HepG2 (cell line): ENCODE results near the gene ZBTB2. TPM values are rescaled to one million over a fixed set of nuclear protein-coding genes. Genes with fewer than 3 reads are reported as not detected.

ENCODE experiments used
- ATAC-seq: fragments of 200-7000 bp; cut with Tn5 transposase; 3 replicates; pipeline ENCODE4 v1.9.1; 2020; ENCODE audit warnings: mild to moderate bottlenecking, moderate library complexity
- BruUV-seq: library from RNA; stranded (reverse); fragments of 400-500 nt; replicated peaks from 2 replicates; lab custom pipeline; 2021; lab: Mats Ljungman, UMichigan
- CTCF ChIA-PET: fragments of 300-600 bp; formaldehyde crosslinking; extraction: SDS; loops from one replicate; lab custom pipeline; 2021; ENCODE audit warnings: low total read pairs, inconsistent platforms, low intra/inter-chr PET ratio; lab: Yijun Ruan, JAX
- POLR2A ChIA-PET: fragments of 350-600 bp; sonication (Branson Sonifier 250); formaldehyde crosslinking; loops from one replicate; lab custom pipeline; 2020; ENCODE audit warnings: antibody characterized with exemption, inconsistent platforms; lab: Yijun Ruan, JAX
- DNase-seq: peaks from one replicate; pipeline ENCODE4 v3.0.0-alpha.2; 2015; ENCODE audit warnings: low spot score
- FAIRE-seq: peaks from 3 replicates; lab custom pipeline; 2011; peaks lifted over from hg19 to GRCh38; lab: Jason Lieb, UNC
- H2AFZ ChIP-seq: one replicate; pipeline ENCODE4 v1.6.1; 2011; ENCODE audit warnings: low read length, inconsistent platforms
- H3K27ac ChIP-seq: fragments of 300-600 bp; 3 replicates; pipeline ENCODE4 v1.8.0; 2011; ENCODE audit warnings: mixed run types, mild to moderate bottlenecking, mixed read lengths, low read length, inconsistent platforms; ENCODE audit not compliant: insufficient read depth; ENCODE audit errors: extremely low read length
- H3K27me3 ChIP-seq, 2 experiments: fragments of 200-600 bp in 1 of 2; 2 replicates in 1 of 2; 3 replicates in 1 of 2; pipeline versions ENCODE4 v1.6.0 to v1.8.0; 2011; ENCODE audit warnings: low read length in 2 of 2, mild to moderate bottlenecking in 2 of 2, moderate library complexity in 2 of 2, inconsistent platforms in 1 of 2; ENCODE audit not compliant: insufficient read depth in 2 of 2, control insufficient read depth in 1 of 2
- H3K36me3 ChIP-seq, 2 experiments: fragments of 200-600 bp in 1 of 2; replicated peaks in 1 of 2; 2 replicates in 1 of 2; 3 replicates in 1 of 2; pipeline versions ENCODE4 v1.5.1 to v1.8.0; 2011; ENCODE audit warnings: low read length in 2 of 2, inconsistent platforms in 1 of 2; ENCODE audit not compliant: insufficient read depth in 2 of 2, control insufficient read depth in 1 of 2
- H3K4me1 ChIP-seq: 2 replicates; pipeline ENCODE4 v1.5.1; 2012; ENCODE audit warnings: low read length, inconsistent platforms; ENCODE audit not compliant: insufficient read depth
- H3K4me2 ChIP-seq: 2 replicates; pipeline ENCODE4 v1.6.0; 2011; ENCODE audit warnings: low read depth, low read length, inconsistent platforms
- H3K4me3 ChIP-seq, 3 experiments: fragments of 200-600 bp in 1 of 3; sonication (generic), shearing (Covaris generic) in 1 of 3; replicated peaks in 1 of 3; 2 replicates each; pipeline ENCODE4 v1.5.1; 2011 to 2016; ENCODE audit warnings: low read length in 3 of 3, inconsistent platforms in 2 of 3, low read depth in 2 of 3, mild to moderate bottlenecking in 2 of 3, control low read depth in 1 of 3, mixed read lengths in 1 of 3; ENCODE audit not compliant: insufficient read depth in 1 of 3
- H3K79me2 ChIP-seq: one replicate; pipeline ENCODE4 v1.6.1; 2011; ENCODE audit warnings: low read length, inconsistent platforms; ENCODE audit not compliant: insufficient read depth
- H3K9ac ChIP-seq: 2 replicates; pipeline ENCODE4 v1.6.0; 2011; ENCODE audit warnings: mild to moderate bottlenecking, low read depth, low read length, inconsistent platforms; ENCODE audit not compliant: insufficient read depth
- H3K9me3 ChIP-seq: 2 replicates; pipeline ENCODE4 v1.5.1; 2012; ENCODE audit warnings: mild to moderate bottlenecking, low read length
- H4K20me1 ChIP-seq: 2 replicates; pipeline ENCODE4 v1.6.0; 2011; ENCODE audit warnings: inconsistent platforms, mild to moderate bottlenecking, low read length, moderate library complexity; ENCODE audit not compliant: insufficient read depth
- ARID3A ChIP-seq: IDR thresholded peaks from 2 replicates; pipeline ENCODE4 v1.6.1; 2012; ENCODE audit warnings: low read depth, low read length, improper control_type of control experiment
- BRCA1 ChIP-seq: sonication (generic); formaldehyde crosslinking; IDR thresholded peaks from 2 replicates; pipeline ENCODE4 v1.4.0; 2020; ENCODE audit warnings: missing genetic modification reagents
- HNF1A ChIP-seq, 2 experiments: sonication (generic) in 1 of 2; formaldehyde crosslinking in 1 of 2; IDR thresholded peaks; 2 replicates each; pipeline versions ENCODE4 v1.4.0 to v1.6.1; 2016 to 2020; ENCODE audit warnings: borderline replicate concordance in 1 of 2, low read depth in 1 of 2, mild to moderate bottlenecking in 1 of 2, missing genetic modification reagents in 1 of 2
- NFKB2 ChIP-seq: sonication (generic); formaldehyde crosslinking; IDR thresholded peaks from 2 replicates; pipeline ENCODE4 v1.4.0; 2020; ENCODE audit warnings: missing genetic modification reagents, borderline replicate concordance
- RFXANK ChIP-seq: IDR thresholded peaks from 2 replicates; pipeline ENCODE4 v1.6.1; 2016
- TEAD2 ChIP-seq: sonication (generic); formaldehyde crosslinking; IDR thresholded peaks from 2 replicates; pipeline ENCODE4 v1.9.0; 2021; ENCODE audit warnings: missing genetic modification reagents
- ZBTB1 ChIP-seq: sonication (generic); formaldehyde crosslinking; IDR thresholded peaks from 2 replicates; pipeline ENCODE4 v1.4.0; 2020; ENCODE audit warnings: missing genetic modification reagents, borderline replicate concordance
- ZFP36L2 ChIP-seq: sonication (generic); formaldehyde crosslinking; IDR thresholded peaks from 2 replicates; pipeline ENCODE4 v1.4.0; 2020; ENCODE audit warnings: missing genetic modification reagents
- ZHX2 ChIP-seq, 2 experiments: sonication (generic) in 1 of 2; formaldehyde crosslinking in 1 of 2; IDR thresholded peaks; 2 replicates each; pipeline versions ENCODE4 v1.6.1 to v1.9.0; 2014 to 2022; ENCODE audit warnings: antibody characterized with exemption in 1 of 2, borderline replicate concordance in 1 of 2, inconsistent platforms in 1 of 2, low read depth in 1 of 2, missing genetic modification reagents in 1 of 2
- ZNF251 ChIP-seq: sonication (generic); formaldehyde crosslinking; IDR thresholded peaks from 2 replicates; pipeline ENCODE4 v1.9.0; 2021; ENCODE audit warnings: mild to moderate bottlenecking, missing genetic modification reagents
- ZNF572 ChIP-seq: sonication (generic); formaldehyde crosslinking; IDR thresholded peaks from 2 replicates; pipeline ENCODE4 v1.5.1; 2020; ENCODE audit warnings: mild to moderate bottlenecking, missing genetic modification reagents
- ZNF678 ChIP-seq: sonication (generic); formaldehyde crosslinking; IDR thresholded peaks from 2 replicates; pipeline ENCODE4 v1.4.0; 2020; ENCODE audit warnings: mild to moderate bottlenecking, missing genetic modification reagents
- ZNF720 ChIP-seq: sonication (generic); formaldehyde crosslinking; IDR thresholded peaks from 2 replicates; pipeline ENCODE4 v1.4.0; 2020; ENCODE audit warnings: missing genetic modification reagents
- WGBS: methylation state at CpG from one replicate; pipeline ENCODE4 v1.1.6; 2017; ENCODE audit warnings: low lambda C conversion rate; 5-methylcytosine and 5-hydroxymethylcytosine counted together
- in situ Hi-C: cut with HindIII; loops from 2 replicates; pipeline ENCODE4 v1.10.0; 2017; ENCODE audit warnings: low pct_unique_long_range_greater_than_20kb; ENCODE audit not compliant: extremely low pct_ligation_motif_present
- intact Hi-C: fragments of 100-400 bp; cut with micrococcal nuclease; formaldehyde crosslinking; loops from one replicate; pipeline ENCODE4 v1.10.0; 2022; ENCODE audit not compliant: unreplicated experiment
- polyA plus RNA-seq, 8 experiments: library from polyadenylated mRNA; depleted of rRNA in 3 of 8; stranded (reverse) in 7 of 8; unstranded in 1 of 8; fragments of >200 nt; fragmentation: Illumina TruSeq in 4 of 8; extraction: Trizol in 4 of 8; gene quantifications; 2 replicates each; pipeline versions ENCODE4 v1.2.1 to v1.2.3, GENCODE V29; 2011 to 2016; ENCODE audit warnings: low read depth in 4 of 8, missing spikeins in 1 of 8, mixed read lengths in 1 of 8; ENCODE audit not compliant: insufficient read depth in 1 of 8
- total RNA-seq, 5 experiments: library from RNA; depleted of rRNA; stranded (reverse); fragments of >200 nt; fragmentation: Illumina TruSeq; extraction: Trizol; gene quantifications; 2 replicates each; pipeline ENCODE4 v1.2.3, GENCODE V29; 2016; ENCODE audit warnings: low read depth in 1 of 5

The ZBTB2 gene
- total and polyA plus RNA-seq, 2 of the 13 experiments (the other 11 are each of a cell fraction or from before 2014, with no cell fraction given), result 15.4 to 22.8 TPM

- no peak for ATAC-seq
- BruUV-seq, result no TSS peak
- TF ChIP-seq ZNF572 (CRISPR knock-in tag), result no peak
- TF ChIP-seq BRCA1 (CRISPR knock-in tag), result no peak
- no peak for TF ChIP-seq RFXANK (CRISPR knock-in tag)
- no peak for TF ChIP-seq TEAD2 (CRISPR knock-in tag)
- no peak for TF ChIP-seq ZFP36L2 (CRISPR knock-in tag)
- no peak for TF ChIP-seq ZHX2 (IDR thresholded peaks at IDR 0.05; ENCODE audit: low read depth)
- no peak for TF ChIP-seq ZHX2 (CRISPR knock-in tag; IDR thresholded peaks at IDR 0.05; ENCODE audit: borderline replicate concordance)
- TF ChIP-seq ZNF251 (CRISPR knock-in tag), result no peak
- peak; percentile 60; the same call in 1 of the 2 replicates for TF ChIP-seq HNF1A (IDR thresholded peaks at IDR 0.05; ENCODE audit: low read depth)
- no peak for TF ChIP-seq HNF1A (CRISPR knock-in tag; IDR thresholded peaks at IDR 0.05; ENCODE audit: borderline replicate concordance)
- TF ChIP-seq ZBTB1 (CRISPR knock-in tag), result no peak
- TF ChIP-seq ZNF678 (CRISPR knock-in tag), result no peak
- no peak for TF ChIP-seq ZNF720
- TF ChIP-seq ARID3A, result peak; percentile 48; the same call in 1 of the 2 replicates
- TF ChIP-seq NFKB2, result no peak
These were observed 10.9 kb upstream of the ZBTB2 start for GRCh38 chr6:151402228-151402627.

More at GRCh38 chr6:151402228-151402627, 10.9 kb upstream of the ZBTB2 start:
- no peak overlapping the region for H3K4me3 ChIP-seq
- H3K27me3 ChIP-seq, result no peaks in the 10 kb centered on the region
- no peaks in the 10 kb centered on the region for H3K9me3 ChIP-seq
- CTCF ChIA-PET, result no interaction called here
- DNase-seq (no peak), FAIRE-seq (no peak)
- in situ Hi-C loops, result no loop called here
- no peak overlapping the region for H3K4me2 ChIP-seq
- POLR2A ChIA-PET, result no interaction called here
- H2AFZ ChIP-seq, result no peak overlapping the region
- H4K20me1 ChIP-seq, result no peaks in the 10 kb centered on the region; the same call in 1 of the 2 replicates
- peak overlapping the region; percentile 1 for H3K27ac ChIP-seq
- H3K36me3 ChIP-seq, result peaks cover 7 to 20% of the 10 kb centered on the region in 2 experiments
- peaks cover 15% of the 10 kb centered on the region for H3K4me1 ChIP-seq
- intact Hi-C loops, result no loop called here
- no peak overlapping the region for H3K9ac ChIP-seq
- 95% methylated on average over 1 of the region's 1 CpG for WGBS
- H3K79me2 ChIP-seq, result peaks cover 54% of the 10 kb centered on the region
